DLD1 (cell line): Measurements from ENCODE around the gene RSBN1.

Experiments
- in situ Hi-C: cut with HindIII; loops from 2 replicates; pipeline ENCODE4 v1.10.0; 2017; ENCODE audit warnings: low sequenced_read_pairs

The RSBN1 gene

DNA sequence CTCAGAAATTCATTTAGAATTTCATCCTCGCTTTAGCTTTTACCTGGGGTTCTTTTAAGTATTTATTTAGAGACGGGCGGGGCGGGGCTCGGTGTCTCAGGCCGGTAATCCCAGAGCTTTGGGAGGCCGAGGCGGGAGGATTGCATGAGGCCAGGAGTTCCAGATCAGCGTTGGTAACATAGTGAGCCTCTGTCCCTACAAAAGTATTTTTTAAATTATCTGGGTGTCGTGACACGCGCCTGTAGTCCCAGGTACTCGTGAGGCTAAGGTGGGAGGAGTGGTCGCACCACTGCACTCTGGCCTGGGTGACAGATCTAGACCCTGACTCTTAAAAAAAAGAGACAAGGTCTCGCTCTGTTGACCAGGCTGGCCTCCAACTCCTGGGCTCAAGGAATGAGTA is 942 bp upstream of the RSBN1 start:
- in situ Hi-C loops, result no loop called here

DNA sequence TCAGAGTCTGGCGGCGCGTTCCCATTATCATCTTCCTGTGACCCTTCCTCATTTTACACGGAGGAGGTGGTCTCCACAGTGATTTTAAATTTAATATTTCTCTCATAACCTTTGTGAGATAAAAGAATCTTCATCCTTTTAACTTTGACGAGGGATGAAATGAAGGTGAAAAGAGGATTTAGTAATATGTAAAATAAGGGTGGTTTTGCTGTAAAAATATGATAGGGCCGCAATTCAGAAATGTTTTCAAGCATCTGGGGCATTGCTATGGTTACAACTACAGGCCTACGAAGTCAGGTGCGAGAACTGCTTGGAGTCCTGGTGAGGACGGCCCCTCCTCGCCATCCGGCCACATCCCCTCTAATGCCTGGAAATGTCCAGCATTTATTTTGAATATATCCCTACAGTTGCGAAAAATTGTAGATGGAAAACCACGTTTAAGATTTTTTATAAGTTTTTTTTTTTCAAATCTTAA is 422 bp upstream of the RSBN1 start:
- in situ Hi-C loops, result no loop called here

DNA sequence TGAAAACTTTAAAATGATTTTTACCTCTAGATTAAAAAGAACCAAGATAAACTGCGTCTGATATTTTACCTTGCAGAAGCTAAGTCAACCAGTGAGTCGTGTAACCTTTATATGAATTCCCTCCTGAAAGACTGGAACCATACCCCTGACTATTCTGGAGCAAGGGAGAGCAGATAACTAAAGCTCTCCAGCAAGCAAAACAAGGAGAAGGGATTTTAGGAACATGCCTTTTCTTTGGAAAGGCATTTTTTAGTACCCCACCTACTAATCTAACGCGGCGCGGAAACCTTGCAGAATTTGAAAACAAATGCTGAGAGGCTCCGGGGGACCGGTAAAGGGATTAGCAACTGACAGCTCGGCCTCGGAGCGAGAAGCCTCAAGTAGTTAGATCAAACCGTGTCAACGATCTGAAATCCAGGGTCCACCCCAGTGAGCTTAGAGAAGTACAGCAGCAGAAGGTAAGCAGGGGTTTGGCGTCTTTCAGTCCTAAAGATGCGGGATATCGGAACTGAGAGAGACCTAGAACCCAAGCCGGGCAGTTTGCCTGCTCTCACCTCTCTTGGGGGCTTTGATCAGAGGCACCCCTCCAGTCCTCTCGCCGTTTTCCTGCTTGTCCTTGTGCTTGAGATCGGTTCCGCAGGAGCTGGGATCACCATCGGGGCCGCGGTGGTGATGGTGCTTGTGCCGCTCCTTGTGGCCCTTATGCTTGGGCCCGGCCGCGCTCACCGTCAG is 954 bp downstream of the RSBN1 start:
- in situ Hi-C loops, result no loop called here

DNA sequence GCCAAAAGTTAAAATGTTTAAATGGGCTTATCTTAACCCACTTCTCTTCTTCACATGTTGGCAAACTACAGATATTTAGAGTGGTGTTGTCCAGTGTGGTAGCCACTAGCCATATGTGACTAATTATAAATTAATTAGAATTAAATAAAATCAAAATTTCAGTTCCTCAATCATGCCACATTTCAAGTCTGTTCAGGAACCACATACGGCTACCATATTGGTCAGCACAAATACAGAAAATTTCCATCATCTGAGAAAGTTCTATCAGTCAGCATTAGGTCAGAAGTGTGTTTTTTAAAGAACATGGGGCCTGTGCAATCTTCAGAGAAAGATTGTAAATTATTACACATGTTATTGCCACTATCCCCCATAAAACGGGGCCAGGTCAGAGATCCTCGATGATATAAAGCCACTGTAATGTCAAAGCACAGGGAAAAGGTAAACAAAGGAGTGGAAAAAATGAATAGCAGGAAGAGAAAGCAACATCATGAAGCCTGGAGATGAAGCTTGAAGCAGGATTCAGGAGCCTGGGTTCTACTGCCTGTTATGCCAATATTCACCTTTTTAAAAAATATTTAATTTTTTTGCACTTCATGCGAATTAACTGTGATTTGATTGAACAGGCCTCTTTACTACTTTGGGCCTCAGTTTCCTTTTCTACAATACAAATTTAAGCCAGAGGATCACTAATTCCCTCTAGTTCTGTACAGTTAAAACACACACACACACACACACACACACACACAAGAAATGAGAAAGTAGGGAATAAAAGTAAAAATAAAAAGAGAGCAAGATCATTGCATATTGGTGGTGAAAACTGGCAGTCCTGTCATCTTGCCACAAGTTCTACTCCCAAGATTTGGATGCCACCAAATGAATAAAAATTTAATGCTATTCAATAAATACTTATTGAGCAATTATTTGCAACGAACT is 2.3 kb downstream of the RSBN1 start:
- in situ Hi-C loops, result no loop called here

DNA sequence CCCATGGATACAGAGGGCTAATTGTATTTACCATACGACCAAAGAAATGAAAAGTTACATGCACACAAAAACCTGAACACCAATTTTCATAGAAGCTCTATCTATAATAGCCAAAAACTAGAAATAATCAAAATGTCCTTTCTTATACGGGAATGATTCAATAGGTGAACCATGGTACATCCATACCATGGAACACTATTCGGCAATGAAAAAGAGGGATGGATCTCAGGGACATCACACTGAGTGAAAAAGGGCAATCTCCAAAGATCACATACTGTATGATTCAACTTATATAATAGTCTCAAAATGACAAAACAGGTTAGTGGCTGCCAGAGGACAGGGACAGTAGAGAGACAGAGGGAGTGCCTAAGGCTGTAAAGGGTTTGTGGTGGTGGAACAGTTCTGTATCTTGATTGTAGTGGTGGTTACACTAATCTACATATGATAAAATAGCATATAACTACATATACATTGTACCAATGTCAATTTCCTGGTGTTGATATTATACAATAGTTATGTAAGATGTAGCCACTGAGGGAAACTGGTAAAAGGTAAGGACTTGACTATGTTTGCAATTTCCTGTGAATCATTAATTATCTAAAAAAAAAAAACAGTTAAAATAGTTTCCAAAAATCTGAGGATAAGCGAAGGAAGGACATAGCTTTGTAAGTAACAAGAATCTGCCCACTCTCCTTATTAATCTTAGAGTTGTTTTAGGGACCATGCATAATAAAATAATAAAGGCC is 3.7 kb downstream of the RSBN1 start:
- in situ Hi-C loops, result no loop called here

DNA sequence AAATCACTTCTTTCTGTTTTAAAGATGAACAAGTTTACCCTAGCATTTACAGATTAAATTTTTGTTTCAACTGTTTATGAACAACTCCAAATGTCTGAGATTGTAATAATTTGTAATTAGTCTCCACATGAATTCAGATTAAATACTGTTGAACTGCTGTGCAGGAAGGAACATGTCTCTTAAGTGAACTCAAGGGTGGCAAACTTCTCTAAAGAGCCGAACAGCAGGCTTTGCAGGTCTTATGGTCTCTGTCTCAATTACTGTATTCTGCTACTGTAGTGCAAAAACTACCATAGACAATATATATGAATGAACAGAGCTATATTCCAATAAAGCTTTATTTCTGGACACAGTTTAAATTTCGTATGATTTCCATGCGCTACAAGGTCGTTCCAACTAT is 6.6 kb downstream of the RSBN1 start:
- in situ Hi-C loops, result no loop called here

DNA sequence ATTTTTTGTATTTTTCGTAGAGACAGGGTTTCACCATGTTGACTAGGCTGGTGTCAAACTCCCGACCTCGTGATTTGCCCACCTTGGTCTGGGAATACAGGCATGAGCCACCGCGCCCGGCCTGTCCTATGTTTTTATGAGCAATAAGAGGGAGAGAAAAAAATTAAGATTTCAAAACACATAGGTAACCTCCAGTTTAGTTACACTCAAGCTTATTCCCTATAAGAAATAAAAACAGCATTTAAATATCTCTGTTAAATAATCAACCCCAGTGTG is 7.1 kb downstream of the RSBN1 start:
- in situ Hi-C loops, result no loop called here

DNA sequence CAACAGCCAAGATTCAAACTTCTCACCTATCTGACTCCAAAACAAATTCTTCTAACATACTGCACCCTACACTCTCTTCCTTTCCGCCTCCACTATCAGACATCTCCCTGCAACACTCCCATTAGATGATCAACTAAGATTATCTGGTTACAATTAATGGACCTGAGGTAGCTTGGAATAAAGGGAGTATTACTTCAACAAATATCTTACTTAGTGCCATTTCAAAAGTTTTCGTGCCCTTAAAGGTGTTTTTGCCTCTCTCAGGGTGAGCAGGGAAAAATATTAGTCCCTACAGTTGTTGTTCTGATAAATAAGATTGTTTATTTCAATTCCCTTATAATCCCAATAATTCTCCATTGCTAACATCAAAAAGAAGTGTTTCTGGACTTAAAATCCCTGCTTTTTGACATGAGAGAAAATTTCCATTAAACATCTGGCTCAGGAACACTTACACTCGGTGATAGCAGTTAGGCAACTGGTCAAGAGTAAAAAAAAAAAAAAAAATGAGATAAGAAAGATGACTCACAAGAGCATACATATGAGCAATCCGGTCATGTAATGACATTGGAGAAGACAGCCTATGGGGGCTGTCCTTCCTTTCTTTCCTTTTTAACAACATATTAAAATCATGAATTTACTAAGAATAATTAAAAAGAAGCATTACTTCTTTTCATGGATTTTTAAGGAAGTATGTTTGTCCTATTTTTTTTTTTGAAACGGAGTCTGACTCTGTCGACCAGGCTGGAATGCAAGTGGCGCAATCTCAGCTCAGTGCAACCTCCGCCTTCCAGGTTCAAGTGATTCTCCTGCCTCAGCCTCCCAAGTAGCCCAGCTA is 7.6 kb downstream of the RSBN1 start:
- in situ Hi-C loops, result no loop called here

DNA sequence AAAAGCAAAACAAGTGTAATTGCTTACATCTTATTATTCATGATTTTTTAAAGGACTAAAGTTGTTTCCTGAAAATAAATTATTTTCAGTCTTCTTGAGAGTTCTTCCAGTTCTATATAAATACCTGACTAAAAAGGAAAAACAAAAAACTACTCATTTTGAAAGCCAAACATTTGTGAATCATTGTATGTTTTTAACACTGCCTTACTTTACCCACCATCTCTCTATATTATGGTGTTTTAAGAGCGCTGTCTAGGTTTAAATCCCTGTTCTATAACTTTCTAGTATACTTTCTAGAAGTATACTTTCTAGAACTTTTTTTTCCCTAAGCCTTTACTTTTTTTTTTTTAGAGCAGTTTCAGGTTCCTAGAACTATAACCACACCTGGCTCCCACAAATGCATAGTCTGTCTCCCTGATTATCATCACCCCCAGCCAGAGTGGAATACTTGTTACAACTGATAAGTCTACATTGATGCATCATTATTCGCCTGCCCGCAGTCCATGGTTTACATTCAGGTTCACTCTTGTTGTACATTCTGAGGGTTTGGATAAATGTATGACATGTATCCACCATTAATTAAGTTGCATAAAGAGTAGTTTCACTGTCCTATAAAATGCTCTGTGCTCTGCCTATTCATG is 9.8 kb downstream of the RSBN1 start:
- in situ Hi-C loops, result no loop called here

DNA sequence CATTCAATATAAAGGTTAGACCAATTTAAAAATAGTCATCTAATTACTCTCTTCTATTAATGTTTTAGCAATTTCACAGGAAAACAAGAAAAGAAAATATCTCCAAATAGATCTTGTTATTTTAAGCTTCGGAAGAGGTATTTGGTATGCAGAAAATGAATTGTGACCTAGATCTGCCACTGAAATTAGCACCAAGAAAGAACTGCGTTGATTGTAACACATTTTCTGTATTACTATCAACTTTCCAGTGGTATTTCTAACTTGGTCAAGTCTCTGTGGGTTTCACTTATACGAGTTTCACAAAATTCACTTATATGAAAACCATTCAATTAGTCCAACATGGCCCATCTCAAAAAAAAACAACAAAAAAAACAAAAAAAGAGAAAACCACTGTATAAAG is 11.8 kb downstream of the RSBN1 start:
- in situ Hi-C loops, result no loop called here

DNA sequence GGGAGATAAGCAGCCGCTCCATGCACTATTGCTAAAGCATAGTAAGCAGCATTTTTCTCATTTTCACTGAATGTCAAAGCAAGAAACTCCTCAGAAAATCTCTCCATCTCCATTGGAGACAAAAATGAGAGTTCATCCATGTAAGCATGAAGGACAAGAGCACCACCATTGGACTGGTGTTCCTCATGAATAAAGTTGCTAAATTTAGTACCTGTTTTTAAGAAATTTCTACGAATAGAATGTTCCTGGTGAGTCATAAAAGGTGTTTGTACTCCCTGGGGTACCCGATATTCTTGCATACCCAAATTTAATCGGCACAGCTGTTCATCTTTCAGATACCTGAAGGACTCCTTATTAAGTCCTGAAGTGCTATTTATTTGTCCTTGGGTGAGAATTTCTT is 14.8 kb downstream of the RSBN1 start:
- in situ Hi-C loops, result no loop called here

DNA sequence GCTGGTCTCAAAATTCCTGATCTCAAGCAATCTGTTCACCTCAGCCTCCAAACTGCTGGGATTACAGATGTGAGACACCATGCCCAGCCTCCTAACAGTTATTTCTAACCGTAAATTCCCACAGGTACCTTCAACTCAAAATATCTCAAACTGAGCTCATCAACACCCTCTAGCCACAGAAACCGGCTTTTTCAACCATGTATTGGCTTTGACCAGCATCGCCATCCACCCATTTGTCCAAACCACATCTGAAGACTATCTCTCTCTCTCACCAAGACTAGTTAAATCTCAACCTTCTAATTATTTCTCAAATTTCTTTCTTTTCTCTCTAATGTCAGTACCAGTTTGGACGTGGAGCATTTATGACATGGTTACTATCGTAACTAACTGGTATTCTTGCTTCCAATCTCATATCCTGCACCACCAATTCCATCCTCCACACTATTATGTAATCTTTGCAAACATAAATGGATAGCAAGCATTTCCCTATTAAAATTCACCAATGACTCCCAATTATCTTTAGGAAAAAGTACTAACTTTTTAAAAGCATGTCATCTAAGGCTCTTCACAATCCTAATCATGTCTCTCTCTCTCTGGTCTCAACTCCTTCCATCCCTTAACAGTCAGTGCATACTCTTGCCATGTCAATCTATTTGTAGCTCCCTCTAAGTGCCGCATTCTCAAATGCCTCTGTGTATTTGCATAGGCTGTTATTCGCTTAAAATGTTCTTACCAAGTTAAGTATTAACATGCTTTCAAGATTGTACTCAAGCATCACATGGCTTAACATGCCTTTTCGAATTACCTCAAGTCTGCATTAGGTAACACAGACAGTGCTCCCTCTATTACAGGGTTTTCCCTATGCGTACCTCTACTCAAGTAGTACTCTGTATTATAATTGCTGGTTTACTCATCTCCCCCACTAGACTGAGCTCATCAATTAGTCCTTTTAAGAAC is 18.1 kb downstream of the RSBN1 start:
- in situ Hi-C loops, result no loop called here

DNA sequence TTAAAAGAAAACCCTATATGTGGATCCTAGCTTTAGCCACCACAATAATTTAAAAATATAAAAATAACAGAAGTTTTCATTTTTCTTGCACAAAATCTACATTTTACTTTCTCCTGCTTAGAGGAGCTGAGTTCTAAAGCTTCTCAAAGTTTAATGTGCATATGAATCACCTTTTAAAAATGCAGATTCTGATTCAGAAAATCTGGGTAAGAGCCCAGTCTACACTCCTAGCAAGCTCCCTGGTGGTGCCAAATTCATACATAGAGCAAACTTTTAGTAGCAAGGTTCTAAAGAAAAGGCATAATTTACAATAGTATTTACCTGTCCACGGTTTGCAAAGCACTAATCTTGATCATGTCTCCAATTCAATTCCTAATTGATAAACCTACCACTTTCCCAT is 19.3 kb downstream of the RSBN1 start:
- in situ Hi-C loops, result no loop called here

DNA sequence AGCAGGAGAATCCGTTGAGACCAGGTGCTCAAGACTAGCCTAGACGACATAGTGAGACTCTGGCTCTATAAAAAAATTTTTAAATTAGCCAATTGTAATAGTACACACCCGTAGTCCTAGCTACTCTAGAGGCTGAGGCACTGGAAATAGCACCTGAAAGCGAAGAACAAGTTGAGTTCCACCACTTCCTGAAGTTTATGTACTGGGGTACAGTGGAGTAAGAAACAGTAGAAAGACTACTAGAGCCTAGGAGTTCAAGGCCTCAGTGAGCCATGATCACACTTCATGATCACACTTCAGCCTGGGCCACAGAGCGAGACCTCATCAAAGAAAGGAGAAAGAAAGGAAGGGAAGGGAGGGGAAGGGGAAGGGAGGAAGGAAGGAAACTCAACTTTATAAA is 19.8 kb downstream of the RSBN1 start:
- in situ Hi-C loops, result no loop called here

DNA sequence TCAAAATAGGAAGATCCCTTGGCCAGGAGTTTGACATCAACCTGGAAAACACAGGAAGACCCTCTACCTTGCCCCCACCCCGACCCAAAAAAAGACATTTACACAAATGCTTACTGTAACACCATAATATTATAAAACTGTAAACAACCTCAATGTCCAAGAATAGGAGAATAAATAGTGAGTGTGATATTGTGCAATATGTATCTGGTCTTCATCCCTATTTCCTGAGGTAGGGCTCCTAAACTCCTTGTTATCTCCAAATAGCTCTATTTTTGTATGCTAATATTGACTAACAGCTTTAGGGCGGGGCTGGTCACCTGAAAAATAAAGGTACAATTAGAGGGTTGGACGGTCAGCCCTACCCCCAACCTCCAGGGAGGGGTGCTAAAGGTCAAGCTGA is 23.5 kb downstream of the RSBN1 start:
- in situ Hi-C loops, result no loop called here

DNA sequence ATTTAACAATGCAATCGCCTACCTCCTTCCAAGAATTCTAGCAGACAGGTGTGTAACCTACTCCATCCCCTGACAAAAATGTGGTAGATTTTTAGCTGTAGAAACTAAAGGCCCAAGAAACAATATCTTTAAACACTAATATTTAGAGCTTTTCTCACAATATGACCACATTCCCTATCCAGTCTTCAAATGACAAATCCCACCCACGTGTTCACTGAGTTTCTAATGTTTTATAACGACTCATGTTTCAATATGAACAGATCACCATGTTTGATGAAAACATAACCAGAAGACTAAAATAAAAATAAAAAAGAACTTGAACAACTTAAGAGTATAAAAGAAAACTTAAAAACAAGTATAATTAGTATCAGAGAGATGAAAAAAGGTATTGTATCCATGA is 24.6 kb downstream of the RSBN1 start:
- in situ Hi-C loops, result no loop called here

DNA sequence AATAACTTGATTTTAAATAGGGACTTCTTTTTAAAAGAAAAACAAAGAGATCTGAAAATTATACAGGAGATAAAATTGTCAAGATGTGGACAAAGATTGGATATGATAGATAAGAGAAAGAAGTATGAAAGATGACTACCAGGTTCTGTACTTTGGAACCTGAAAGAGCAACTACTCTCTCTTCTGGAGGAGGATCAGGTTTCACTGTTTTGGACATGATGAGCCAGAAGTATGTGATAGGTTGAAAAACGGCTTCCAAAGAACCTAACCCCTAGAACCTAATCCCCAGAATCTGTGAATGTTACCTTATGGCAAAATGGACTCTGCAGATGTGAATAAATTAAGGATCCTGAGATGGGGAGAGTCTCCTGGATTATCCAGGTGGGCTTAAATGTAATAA is 26.2 kb downstream of the RSBN1 start:
- in situ Hi-C loops, result no loop called here

DNA sequence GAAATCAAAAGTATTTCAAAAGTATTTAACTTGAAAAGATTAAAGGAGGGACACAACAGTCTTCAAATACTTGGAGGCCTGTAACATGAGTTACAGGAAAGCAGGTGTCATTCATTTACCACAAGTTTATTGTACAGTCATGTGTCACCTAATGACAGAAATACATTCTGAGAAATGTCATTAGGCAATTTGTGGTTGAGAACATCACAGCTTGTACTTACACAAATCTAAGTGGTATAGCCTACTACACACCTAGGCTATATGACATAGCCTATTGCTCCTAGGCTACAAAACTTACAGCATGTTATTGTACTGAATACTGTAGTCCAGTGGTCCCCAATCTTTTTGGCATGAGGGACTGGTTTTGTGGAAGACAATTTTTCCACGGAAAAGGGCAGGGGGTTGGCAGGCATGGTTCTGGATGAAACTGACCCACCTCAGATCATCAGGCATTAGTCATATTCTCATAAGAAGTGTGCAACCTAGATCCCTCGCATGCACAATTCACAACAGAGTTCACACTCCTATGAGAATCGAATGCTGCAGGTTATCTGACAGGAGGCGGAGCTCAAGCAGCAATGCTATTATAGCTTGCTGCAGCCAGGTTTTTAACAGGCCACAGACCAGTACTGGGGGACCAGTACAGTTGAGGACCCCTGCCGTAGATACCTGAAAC is 28.0 kb downstream of the RSBN1 start:
- in situ Hi-C loops, result no loop called here
